ENCODE results near the gene AMACR.

AMACR gene

GRCh38 chr5:34007621-34008600, at the start of gene AMACR:
Gene AMACR (minus strand): TSS chr5:34008050. CDS start chr5:34008019, 31 bp downstream.
- H3K4me2 ChIP-seq: peak within 1 kb of the TSS; percentile 81 to 96 (median 92)
- TF ChIP-seq Cebpa-rat (IDR thresholded peaks at IDR 0.05): 0 out of 22 replicates have a peak, but pooled peaks of 2 of the 11 experiments have one; percentile 38 to 39
- H3K4me1 ChIP-seq: peaks cover 15 to 32% (median 24%) of the 10 kb centered on the region in 10 experiments
- peak within 1 kb of the TSS; percentile 74 to 90 (median 87) for H3K9ac ChIP-seq
- H4K20me1 ChIP-seq: no peaks in the 10 kb centered on the region
- no peaks in the 10 kb centered on the region for H3K9me3 ChIP-seq (replicated peaks in 1 of 11)
- peak within 1 kb of the TSS; percentile 63 to 82 (median 71) for H3K4me3 ChIP-seq
- peak within 1 kb of the TSS; percentile 78 to 93 (median 85) for H3K27ac ChIP-seq
- H3K36me3 ChIP-seq: peaks cover 11 to 28% (median 19%) of the 10 kb centered on the region in 11 experiments
- H3K27me3 ChIP-seq: no peaks in the 10 kb centered on the region

GRCh38 chr5:34057569-34057968, 49.7 kb upstream of the AMACR start:
- Histone ChIP-seq H3K4me2 (no peak overlapping the region), H3K9me3 (replicated peaks in 1 of 11) (peaks cover 14 to 23% (median 18%) of the 10 kb centered on the region in 11 experiments), H3K9ac (no peak overlapping the region), H3K27ac (no peak overlapping the region), H3K4me1 (peaks cover 0 to 12% (median 8%) of the 10 kb centered on the region in 10 experiments; a peak in 11 of 20 replicates), H4K20me1 (no peaks in the 10 kb centered on the region), H3K4me3 (no peak overlapping the region), H3K36me3 (peaks cover 0 to 51% (median 21%) of the 10 kb centered on the region in 11 experiments; a peak in 15 of 22 replicates), H3K27me3 (no peaks in the 10 kb centered on the region)
- no peak for TF ChIP-seq Cebpa-rat (IDR thresholded peaks at IDR 0.05)

GRCh38 chr5:34057118-34057517, 49.3 kb upstream of the AMACR start:
- Histone ChIP-seq H4K20me1 (no peaks in the 10 kb centered on the region), H3K4me3 (no peak overlapping the region), H3K27me3 (no peaks in the 10 kb centered on the region), H3K36me3 (peaks cover 0 to 47% (median 21%) of the 10 kb centered on the region in 11 experiments; a peak in 15 of 22 replicates), H3K27ac (no peak overlapping the region), H3K4me1 (peaks cover 0 to 12% (median 8%) of the 10 kb centered on the region in 10 experiments; a peak in 11 of 20 replicates), H3K9me3 (replicated peaks in 1 of 11) (peaks cover 12 to 18% (median 14%) of the 10 kb centered on the region in 11 experiments), H3K9ac (no peak overlapping the region), H3K4me2 (no peak overlapping the region)
- TF ChIP-seq Cebpa-rat (IDR thresholded peaks at IDR 0.05): no peak

GRCh38 chr5:34055667-34056066, 47.8 kb upstream of the AMACR start:
- no peak for TF ChIP-seq Cebpa-rat (IDR thresholded peaks at IDR 0.05)
- Histone ChIP-seq H3K27me3 (no peaks in the 10 kb centered on the region), H3K36me3 (peaks cover 0 to 47% (median 23%) of the 10 kb centered on the region in 11 experiments; a peak in 16 of 22 replicates), H4K20me1 (no peaks in the 10 kb centered on the region), H3K4me1 (peaks cover 0 to 12% (median 8%) of the 10 kb centered on the region in 10 experiments; a peak in 11 of 20 replicates), H3K9me3 (replicated peaks in 1 of 11) (peaks cover 0 to 4% (median 0%) of the 10 kb centered on the region in 11 experiments; a peak in 3 of 22 replicates), H3K27ac (no peak overlapping the region), H3K4me3 (no peak overlapping the region), H3K4me2 (no peak overlapping the region), H3K9ac (no peak overlapping the region)

- no peak overlapping the region for H3K4me2 ChIP-seq
- H3K4me3 ChIP-seq: no peak overlapping the region
- no peak for TF ChIP-seq Cebpa-rat (IDR thresholded peaks at IDR 0.05)
- no peak overlapping the region for H3K9ac ChIP-seq
- H3K36me3 ChIP-seq: peaks cover 0 to 47% (median 30%) of the 10 kb centered on the region in 11 experiments; a peak in 16 of 22 replicates
- no peaks in the 10 kb centered on the region for H3K9me3 ChIP-seq (replicated peaks in 1 of 11)
- no peaks in the 10 kb centered on the region for H3K27me3 ChIP-seq
- no peak overlapping the region for H3K27ac ChIP-seq
- no peaks in the 10 kb centered on the region for H4K20me1 ChIP-seq
- H3K4me1 ChIP-seq: peaks cover 0 to 12% (median 8%) of the 10 kb centered on the region in 10 experiments; a peak in 11 of 20 replicates
Observed at GRCh38 chr5:34054400-34054729, 46.5 kb upstream of the AMACR start.

- peaks cover 5 to 12% (median 9%) of the 10 kb centered on the region in 10 experiments; a peak in 15 of 20 replicates for H3K4me1 ChIP-seq
- peak overlapping the region in 8 of 11 experiments; percentile 10 to 38 (median 30); a peak in 8 of 22 replicates for H3K4me2 ChIP-seq
- no peak overlapping the region for H3K4me3 ChIP-seq
- no peak overlapping the region for H3K27ac ChIP-seq
- TF ChIP-seq Cebpa-rat (IDR thresholded peaks at IDR 0.05): no peak
- no peak overlapping the region for H3K9ac ChIP-seq
- peaks cover 0 to 46% (median 30%) of the 10 kb centered on the region in 11 experiments; a peak in 16 of 22 replicates for H3K36me3 ChIP-seq
- H3K27me3 ChIP-seq: no peaks in the 10 kb centered on the region
- no peaks in the 10 kb centered on the region for H3K9me3 ChIP-seq (replicated peaks in 1 of 11)
- H4K20me1 ChIP-seq: no peaks in the 10 kb centered on the region
Observed at GRCh38 chr5:34053571-34054399, 45.9 kb upstream of the AMACR start.

- H3K4me1 ChIP-seq: peaks cover 7 to 17% (median 12%) of the 10 kb centered on the region in 10 experiments; a peak in 17 of 20 replicates
- H3K9me3 ChIP-seq (replicated peaks in 1 of 11): no peaks in the 10 kb centered on the region
- no peak overlapping the region for H3K4me3 ChIP-seq
- no peaks in the 10 kb centered on the region for H4K20me1 ChIP-seq
- no peak overlapping the region for H3K27ac ChIP-seq
- no peak overlapping the region for H3K9ac ChIP-seq
- TF ChIP-seq Cebpa-rat (IDR thresholded peaks at IDR 0.05): no peak
- H3K4me2 ChIP-seq: peak overlapping the region in 8 of 11 experiments; percentile 10 to 38 (median 30); a peak in 9 of 22 replicates
- H3K36me3 ChIP-seq: peaks cover 0 to 39% (median 23%) of the 10 kb centered on the region in 11 experiments; a peak in 16 of 22 replicates
- no peaks in the 10 kb centered on the region for H3K27me3 ChIP-seq
Observed at GRCh38 chr5:34053133-34053532, 45.3 kb upstream of the AMACR start.

- Histone ChIP-seq H3K9me3 (replicated peaks in 1 of 11) (no peaks in the 10 kb centered on the region), H4K20me1 (no peaks in the 10 kb centered on the region), H3K27me3 (no peaks in the 10 kb centered on the region), H3K36me3 (peaks cover 0 to 31% (median 19%) of the 10 kb centered on the region in 11 experiments; a peak in 16 of 22 replicates), H3K4me2 (no peak overlapping the region), H3K4me3 (no peak overlapping the region), H3K9ac (no peak overlapping the region), H3K4me1 (peaks cover 7 to 27% (median 12%) of the 10 kb centered on the region in 10 experiments; a peak in 18 of 20 replicates), H3K27ac (no peak overlapping the region)
- TF ChIP-seq Cebpa-rat (IDR thresholded peaks at IDR 0.05): no peak
Observed at GRCh38 chr5:34051374-34051980, 43.6 kb upstream of the AMACR start.

Measured in BLaER1 treated with 17β-estradiol and CSF1 and Interleukin-3, amounts not matched to agents 10 nM and 100 nM (cell line).